Adrenal gland (tissue), 19 donors: Measurements from ENCODE around the gene COL8A1. TPM values are rescaled to one million over a fixed set of nuclear protein-coding genes. Genes with fewer than 3 reads are reported as not detected.
"Not testable (repeated sequence)": the region's sequence is repeated elsewhere in the genome, so short reads cannot be mapped to it uniquely, and the experiment has no call there.

Experiments
- DNase-seq, 7 donors: peaks; one replicate each; pipeline ENCODE4 v3.0.0-alpha.2; 2019 to 2020
- H3K27ac ChIP-seq, 5 donors: fragments of 200-600 bp; sonication (generic) in 4 of 5; 1 replicate in 3 of 5; 2 replicates in 2 of 5; pipeline versions ENCODE4 v1.5.1 to v1.8.0; 2016 to 2020; ENCODE audit warnings: mild to moderate bottlenecking in 1 of 5
- H3K27me3 ChIP-seq: fragments of 200-600 bp; 2 replicates; pipeline ENCODE4 v1.8.0; 2021
- H3K36me3 ChIP-seq, 2 donors: fragments of 200-600 bp; replicated peaks in 1 of 2; 1 replicate in 1 of 2; 2 replicates in 1 of 2; pipeline versions ENCODE4 v1.5.1 to v1.8.0; 2018 to 2022
- H3K4me1 ChIP-seq, 2 donors: fragments of 200-600 bp; replicated peaks in 1 of 2; 1 replicate in 1 of 2; 2 replicates in 1 of 2; pipeline versions ENCODE4 v1.5.1 to v1.8.0; 2018 to 2021
- H3K4me3 ChIP-seq, 4 donors: fragments of 200-600 bp; sonication (generic) in 3 of 4; one replicate each; pipeline ENCODE4 v1.5.1; 2016 to 2018
- H3K9me3 ChIP-seq, 3 donors: fragments of 200-600 bp; sonication (generic) in 1 of 3; replicated peaks in 1 of 3; 1 replicate in 2 of 3; 2 replicates in 1 of 3; pipeline versions ENCODE4 v1.5.1 to v1.8.0; 2016 to 2021
- CTCF ChIP-seq, 6 experiments: fragments of 450-650 bp in 4 of 6; fragments of 200-600 bp in 2 of 6; sonication (generic) in 1 of 6; IDR thresholded peaks; 1 replicate in 5 of 6; 2 replicates in 1 of 6; pipeline versions ENCODE4 v1.5.1 to v1.8.0; 2016 to 2021; ENCODE audit warnings: antibody characterized with exemption in 6 of 6, mild to moderate bottlenecking in 2 of 6, moderate library complexity in 1 of 6
- POLR2A ChIP-seq, 2 donors: fragments of 450-650 bp; IDR thresholded peaks; one replicate each; pipeline ENCODE4 v1.6.1; 2017; ENCODE audit warnings: antibody characterized with exemption in 2 of 2, mild to moderate bottlenecking in 2 of 2, moderate library complexity in 1 of 2
- WGBS, 4 donors: extraction: QIAGEN DNeasy Blood & Tissue Kit in 2 of 4; methylation state at CpG; one replicate each; pipeline versions ENCODE4 v1.1.5 to v1.1.7; 2013 to 2017; 5-methylcytosine and 5-hydroxymethylcytosine counted together
- intact Hi-C, 2 donors: fragments of 100-400 bp; cut with DNase I; formaldehyde crosslinking; loops; one replicate each; pipeline versions ENCODE4 v1.14.1 to v1.15.0; 2022 to 2023
- long read RNA-seq, 10 donors: library from polyadenylated mRNA in 3 of 10; unstranded in 2 of 10; stranded (forward) in 1 of 10; transcript quantifications; one replicate each; pipeline ENCODE4 v2.0.0 and lab custom pipeline, GENCODE V29; 2021 to 2026
- polyA plus RNA-seq, 3 donors: library from polyadenylated mRNA; stranded (reverse); fragments of 200-250 nt in 2 of 3; fragments of 350-450 nt in 1 of 3; fragmentation: Illumina TruSeq in 1 of 3; extraction: RNeasy Lipid Tissue Mini Kit (QIAGEN cat#74804) in 1 of 3; gene quantifications; one replicate each; pipeline ENCODE4 v1.2.3, GENCODE V29; 2013 to 2014
- total RNA-seq, 9 donors: library from RNA; depleted of rRNA in 4 of 9; stranded (reverse); fragments of >200 nt in 4 of 9; fragments of 120-200 nt in 1 of 9; fragmentation: NEBNext Ultra II Directional in 1 of 9; extraction: Animal tissue kit (Norgen Biotek cat#: 25700) in 1 of 9; gene quantifications; one replicate each; pipeline versions ENCODE4 v1.1.0 to v1.2.4, GENCODE V29; 2013 to 2023
- donor health status: healthy with polysubstance abuse.
- donor health status: Bipolar disorder and iron deficiency.
- donor health status: DM: yes; HTN: yes; CAD: no.
- donor health status: DM: no; HTN: no; CAD: no.
- donor health status: DM: no; HTN: no; CAD: no.
- donor health status: DM: yes; HTN: yes; CAD: no.

Gene COL8A1
- total RNA-seq (10 to 100 TPM in 8 of 9 donors, under 1 TPM in 1; 0.94 to 59.2 (median 17.7) TPM), polyA plus RNA-seq (10 to 100 TPM in 1 of 3 donors, 1 to 10 TPM in 2; 5.9 to 30.1 (median 7.7) TPM)
- long read RNA-seq, donor 1: 0 reads
- long read RNA-seq, donor 2: 0 reads
- long read RNA-seq, donor 3: 0 reads
- long read RNA-seq, donor 4, full-length matches to known transcripts: 7 of 9 reads
- long read RNA-seq, donor 4, partial matches to known transcripts: 0 of 9 reads
- long read RNA-seq, donor 4, other reads (novel, unspliced or antisense): 2 of 9 reads
- long read RNA-seq, donor 5, full-length matches to known transcripts: 10 of 16 reads
- long read RNA-seq, donor 5, partial matches to known transcripts: 0 of 16 reads
- long read RNA-seq, donor 5, other reads (novel, unspliced or antisense): 6 of 16 reads
- long read RNA-seq, donor 6, full-length matches to known transcripts: 20 of 27 reads
- long read RNA-seq, donor 6, partial matches to known transcripts: 2 of 27 reads
- long read RNA-seq, donor 6, other reads (novel, unspliced or antisense): 5 of 27 reads
- long read RNA-seq, donor 7: 0 reads
- long read RNA-seq, donor 8, partial matches to known transcripts: 0 of 1 reads
- long read RNA-seq, donor 8, other reads (novel, unspliced or antisense): 0 of 1 reads
- long read RNA-seq, donor 9: 0 reads
- long read RNA-seq, donor 10: 0 reads

DNA sequence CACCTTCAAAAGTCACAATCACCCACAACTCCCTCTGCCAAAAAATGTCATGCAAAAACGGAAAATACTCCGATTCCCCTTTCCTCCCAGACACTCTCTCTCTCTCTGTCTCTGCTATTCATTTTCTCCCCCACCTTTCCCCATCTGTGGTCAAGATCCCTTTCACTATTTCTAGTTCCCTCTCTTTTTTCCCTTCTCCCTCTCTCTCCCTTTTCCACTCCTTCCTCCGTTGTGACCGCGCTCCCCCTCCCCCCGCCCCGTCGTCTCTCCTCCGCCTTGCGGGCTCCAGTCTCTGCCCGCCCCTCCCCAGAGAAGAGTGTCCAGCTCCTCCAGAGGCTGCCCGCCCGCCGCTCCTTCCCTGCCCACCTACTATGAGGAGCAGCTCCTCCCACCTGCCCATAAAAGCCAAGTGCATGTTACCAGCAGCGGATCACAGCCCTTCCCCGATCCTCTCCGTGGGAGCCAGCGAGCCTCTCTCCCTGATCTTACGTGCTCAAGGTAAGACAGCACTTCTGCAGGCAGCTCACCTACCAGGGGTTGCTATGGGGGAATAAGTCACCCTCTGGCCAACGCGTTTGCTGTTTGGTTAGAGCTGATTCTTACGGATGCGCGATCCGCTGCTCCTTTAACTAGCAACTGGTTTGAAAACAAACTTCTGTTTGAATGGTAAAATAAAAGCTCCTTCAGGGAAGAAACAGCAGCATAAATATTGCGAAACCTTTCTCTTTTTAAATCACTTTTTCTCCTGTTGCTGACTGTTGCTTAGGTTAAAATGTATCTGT lies at the start of gene COL8A1:
COL8A1 (plus strand) TSS at position 428 of the 782 bp plus-strand sequence. CDS start 152,089 bp downstream, outside the sequence.
- Histone ChIP-seq H3K9me3 (no peaks in the 10 kb centered on the region), H3K4me1 (peaks cover 0 to 17% of the 10 kb centered on the region in 2 donors), H3K4me3 (peak within 1 kb of the TSS in 1 of 4 donors; percentile 57), H3K36me3 (no peaks in the 10 kb centered on the region), H3K27me3 (peaks cover 30% of the 10 kb centered on the region), H3K27ac (peak within 1 kb of the TSS in 2 of 5 donors; percentile 62 to 78)
- DNase-seq: peak; percentile 24 to 68 (median 39)
- intact Hi-C loops: no loop called here
- WGBS, 4 donors: 3 to 4% (median 4%) methylated on average over 21 to 26 of the region's 26 CpGs
- TF ChIP-seq POLR2A (IDR thresholded peaks at IDR 0.05): no peak
- TF ChIP-seq CTCF (IDR thresholded peaks at IDR 0.05): no peak

DNA sequence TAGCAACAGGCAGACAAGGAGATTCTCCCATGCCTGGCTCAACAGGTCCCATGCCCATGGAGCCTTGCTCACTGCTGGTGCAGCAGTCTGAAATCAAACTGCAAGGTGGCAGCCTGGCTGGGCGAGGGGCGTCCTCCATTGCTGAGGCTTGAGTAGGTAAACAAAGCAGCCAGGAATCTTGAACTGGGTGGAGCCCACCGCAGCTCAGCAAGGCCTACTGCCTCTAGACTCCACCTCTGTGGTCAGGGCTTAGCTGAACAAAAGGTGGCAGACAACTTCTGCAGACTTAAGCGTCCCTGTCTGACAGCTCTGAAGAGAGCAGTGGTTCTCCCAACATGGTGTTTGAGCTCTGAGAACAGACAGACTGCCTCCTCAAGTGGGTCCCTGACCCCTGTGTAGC lies 49.2 kb upstream of the COL8A1 start:
- intact Hi-C loops, H3K4me3 ChIP-seq, DNase-seq, H3K36me3 ChIP-seq, H3K27me3 ChIP-seq, H3K9me3 ChIP-seq, H3K27ac ChIP-seq, H3K4me1 ChIP-seq: not testable (repeated sequence)
- WGBS, 4 donors: 44 to 80% (median 51%) methylated on average over 1 to 4 of the region's 4 CpGs

DNA sequence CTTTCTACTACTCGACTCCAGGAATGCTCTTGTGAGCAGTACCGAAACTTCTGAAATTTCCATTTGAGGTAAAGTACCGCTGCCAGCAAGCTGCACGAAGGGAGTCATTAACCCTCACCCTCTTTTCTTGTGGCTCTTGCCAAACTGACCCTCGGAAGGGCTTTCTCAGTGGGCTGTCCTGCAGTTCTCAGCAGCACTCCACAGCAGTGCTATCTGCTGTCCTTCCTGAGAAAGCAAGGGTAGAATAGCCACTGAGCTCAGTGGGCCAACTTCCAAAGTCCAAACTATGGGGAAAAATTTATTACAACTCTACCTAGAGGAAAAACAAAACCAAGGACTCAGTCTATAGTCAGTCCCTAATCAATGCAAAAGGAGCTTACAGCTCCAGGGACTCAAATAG lies 38.5 kb upstream of the COL8A1 start:
- Histone ChIP-seq H3K9me3 (no peaks in the 10 kb centered on the region), H3K27ac (no peak overlapping the region), H3K27me3 (no peaks in the 10 kb centered on the region), H3K4me3 (no peak overlapping the region), H3K36me3 (no peaks in the 10 kb centered on the region), H3K4me1 (no peaks in the 10 kb centered on the region)
- WGBS, 4 donors: 65 to 91% (median 73%) methylated on average over 5 of the region's 5 CpGs
- no peak for TF ChIP-seq CTCF (IDR thresholded peaks at IDR 0.05)
- TF ChIP-seq POLR2A (IDR thresholded peaks at IDR 0.05): no peak
- DNase-seq: no peak
- intact Hi-C loops: no loop called here

DNA sequence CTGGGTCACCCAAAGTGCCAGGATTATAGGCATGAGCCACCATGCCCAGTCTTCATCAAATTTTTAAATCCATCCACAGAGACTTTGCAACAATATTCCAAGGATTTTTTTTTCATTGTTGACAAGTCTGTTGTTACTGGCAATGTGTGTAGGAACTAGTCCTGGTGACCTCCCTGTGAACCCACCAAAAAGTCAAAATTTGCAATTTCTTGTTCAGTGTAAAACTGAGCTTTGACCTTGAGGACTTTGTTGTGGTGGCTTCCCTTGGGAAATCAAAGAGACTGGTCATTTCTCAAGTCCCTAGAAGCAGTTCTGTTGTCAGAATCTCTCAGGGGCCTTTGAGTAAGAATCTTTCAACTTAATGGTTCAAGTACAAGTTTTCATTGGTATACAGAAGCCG lies 36.9 kb upstream of the COL8A1 start:
- TF ChIP-seq CTCF (IDR thresholded peaks at IDR 0.05) (no peak), POLR2A (IDR thresholded peaks at IDR 0.05) (no peak)
- no peak overlapping the region for H3K4me3 ChIP-seq
- no peaks in the 10 kb centered on the region for H3K36me3 ChIP-seq
- DNase-seq: peak in 1 of 7 donors; percentile 2
- no peaks in the 10 kb centered on the region for H3K4me1 ChIP-seq
- no peaks in the 10 kb centered on the region for H3K9me3 ChIP-seq
- intact Hi-C loops: no loop called here
- H3K27ac ChIP-seq: no peak overlapping the region
- WGBS, 4 donors: 55 to 69% (median 62%) methylated on average over 1 of the region's 1 CpG
- H3K27me3 ChIP-seq: no peaks in the 10 kb centered on the region
